Uterus (tissue), 2 donors: ENCODE data around the gene ZNF772.

Source experiments
- CTCF ChIP-seq, 4 experiments: fragments of 200-600 bp in 2 of 4; fragments of 450-650 bp in 2 of 4; sonication (generic) in 2 of 4; IDR thresholded peaks; one replicate each; pipeline ENCODE4 v1.5.1; 2016 to 2019; ENCODE audit warnings: antibody characterized with exemption in 4 of 4, mild to moderate bottlenecking in 2 of 4, moderate library complexity in 1 of 4
- POLR2A ChIP-seq, 2 donors: fragments of 450-650 bp; IDR thresholded peaks; one replicate each; pipeline ENCODE4 v1.6.1; 2016; ENCODE audit warnings: antibody characterized with exemption in 2 of 2, mild to moderate bottlenecking in 1 of 2, moderate library complexity in 1 of 2

DNA sequence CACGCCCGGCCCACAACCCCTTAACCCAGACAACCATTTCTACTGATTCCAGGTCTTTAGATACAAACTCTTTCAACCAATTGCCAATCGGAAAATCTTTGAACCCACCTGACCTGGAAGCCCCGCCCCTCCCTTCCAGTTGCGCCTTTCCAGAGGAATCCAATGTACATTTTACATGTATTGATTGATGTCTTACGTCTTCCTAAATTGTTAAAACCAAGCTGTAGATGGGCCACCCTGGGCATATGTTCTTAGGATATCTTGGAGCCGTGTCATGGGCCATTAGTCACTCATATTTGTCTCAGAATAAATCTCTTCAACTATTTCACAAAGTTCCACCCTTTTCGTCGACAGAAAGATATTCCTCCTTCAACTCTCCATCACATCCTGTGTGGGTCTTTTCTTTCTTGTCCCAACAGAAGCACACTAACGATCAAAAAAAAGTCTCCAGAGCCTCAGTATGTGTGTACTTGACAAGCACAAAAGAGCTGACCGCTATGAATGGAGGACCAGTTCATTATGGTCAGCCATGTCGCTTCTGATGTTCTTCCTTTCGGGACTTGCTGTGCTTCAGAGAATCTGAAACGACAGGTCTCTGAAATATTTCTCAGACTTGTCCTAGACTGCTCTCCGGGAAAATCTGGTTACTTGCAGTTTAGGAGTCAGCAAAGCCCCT lies 42.8 kb downstream of the ZNF772 start:
- no peak for TF ChIP-seq CTCF (IDR thresholded peaks at IDR 0.05)
- no peak for TF ChIP-seq POLR2A (IDR thresholded peaks at IDR 0.05)
